Memory B cell (primary cell): ENCODE data around the gene TNS3.
A peak's percentile ranks its signal among the peaks of the same experiment; 100 is the strongest.
"Not testable (repeated sequence)": the region's sequence is repeated elsewhere in the genome, so short reads cannot be mapped to it uniquely, and the experiment has no call there.

Source experiments
- ATAC-seq: fragments of 150-1000 bp; cut with Tn5 transposase; 2 replicates; pipeline ENCODE4 v1.10.0; 2021; ENCODE audit warnings: low read depth, mild to moderate bottlenecking, moderate library complexity
- DNase-seq, 2 donors: peaks; one replicate each; pipeline ENCODE4 v3.0.0; 2022; ENCODE audit warnings: low spot score in 2 of 2
- H3K27ac Mint-ChIP-seq: one replicate; pipeline ENCODE4 v1.8.0; 2022; ENCODE audit warnings: mild to moderate bottlenecking, moderate library complexity, mixed read lengths
- H3K27me3 Mint-ChIP-seq: one replicate; pipeline ENCODE4 v1.8.0; 2022; ENCODE audit warnings: mixed read lengths
- H3K36me3 Mint-ChIP-seq: one replicate; pipeline ENCODE4 v1.8.0; 2022; ENCODE audit warnings: mild to moderate bottlenecking, mixed read lengths
- H3K4me1 Mint-ChIP-seq: one replicate; pipeline ENCODE4 v1.8.0; 2022; ENCODE audit warnings: mixed read lengths
- H3K4me3 Mint-ChIP-seq: one replicate; pipeline ENCODE4 v1.8.0; 2022; ENCODE audit warnings: mild to moderate bottlenecking, moderate library complexity, mixed read lengths
- H3K9me3 Mint-ChIP-seq: one replicate; pipeline ENCODE4 v1.8.0; 2022; ENCODE audit warnings: mixed read lengths

TNS3 gene

GRCh38 chr7:47610506-47611044 is 28.7 kb upstream of the TNS3 start:
- no peak for DNase-seq
- H3K27me3 Mint-ChIP-seq: no peaks in the 10 kb centered on the region

GRCh38 chr7:47609803-47610452 is 28.0 kb upstream of the TNS3 start:
- no peak for ATAC-seq
- H3K36me3 Mint-ChIP-seq: no peaks in the 10 kb centered on the region
- H3K9me3 Mint-ChIP-seq: no peaks in the 10 kb centered on the region
- H3K4me3 Mint-ChIP-seq: no peak overlapping the region
- no peak for DNase-seq
- H3K4me1 Mint-ChIP-seq: no peaks in the 10 kb centered on the region
- H3K27ac Mint-ChIP-seq: no peak overlapping the region
- H3K27me3 Mint-ChIP-seq: no peaks in the 10 kb centered on the region

More at GRCh38 chr7:47610506-47611044, 28.7 kb upstream of the TNS3 start:
- no peaks in the 10 kb centered on the region for H3K36me3 Mint-ChIP-seq
- H3K27ac Mint-ChIP-seq: no peak overlapping the region
- no peaks in the 10 kb centered on the region for H3K4me1 Mint-ChIP-seq
- H3K9me3 Mint-ChIP-seq: no peaks in the 10 kb centered on the region
- no peak overlapping the region for H3K4me3 Mint-ChIP-seq
- no peak for ATAC-seq

- DNase-seq, H3K27me3 Mint-ChIP-seq, H3K27ac Mint-ChIP-seq, ATAC-seq, H3K36me3 Mint-ChIP-seq, H3K4me3 Mint-ChIP-seq, H3K9me3 Mint-ChIP-seq: not testable (repeated sequence)
- H3K4me1 Mint-ChIP-seq: peaks cover 14% of the 10 kb centered on the region
Observed at GRCh38 chr7:47606593-47607046, 24.7 kb upstream of the TNS3 start.

- Mint-ChIP-seq H3K9me3 (no peaks in the 10 kb centered on the region), H3K27me3 (no peaks in the 10 kb centered on the region), H3K4me3 (no peak overlapping the region), H3K36me3 (no peaks in the 10 kb centered on the region), H3K4me1 (peaks cover 20% of the 10 kb centered on the region), H3K27ac (no peak overlapping the region)
- no peak for ATAC-seq
- DNase-seq: no peak
Observed at GRCh38 chr7:47605816-47606575, 24.1 kb upstream of the TNS3 start.

GRCh38 chr7:47604496-47604890 is 22.6 kb upstream of the TNS3 start:
- Mint-ChIP-seq H3K9me3 (peaks cover 2% of the 10 kb centered on the region), H3K4me1 (peaks cover 31% of the 10 kb centered on the region), H3K36me3 (no peaks in the 10 kb centered on the region), H3K27ac (no peak overlapping the region), H3K27me3 (no peaks in the 10 kb centered on the region), H3K4me3 (no peak overlapping the region)
- no peak for DNase-seq
- no peak for ATAC-seq

- not testable (repeated sequence) for H3K36me3 Mint-ChIP-seq, ATAC-seq, H3K9me3 Mint-ChIP-seq, H3K4me3 Mint-ChIP-seq, H3K27ac Mint-ChIP-seq, DNase-seq, H3K27me3 Mint-ChIP-seq
- peaks cover 31% of the 10 kb centered on the region for H3K4me1 Mint-ChIP-seq
Observed at GRCh38 chr7:47603514-47604255, 21.8 kb upstream of the TNS3 start.

- Mint-ChIP-seq H3K27me3 (no peaks in the 10 kb centered on the region), H3K9me3 (peaks cover 8% of the 10 kb centered on the region), H3K4me1 (peaks cover 31% of the 10 kb centered on the region), H3K36me3 (peaks cover 8% of the 10 kb centered on the region), H3K27ac (peak overlapping the region; percentile 70), H3K4me3 (no peak overlapping the region)
- ATAC-seq: no peak
- DNase-seq: no peak
Observed at GRCh38 chr7:47602272-47603004, 20.5 kb upstream of the TNS3 start.

GRCh38 chr7:47601881-47602249 is 20.0 kb upstream of the TNS3 start:
- Mint-ChIP-seq H3K4me3 (no peak overlapping the region), H3K27me3 (no peaks in the 10 kb centered on the region), H3K36me3 (peaks cover 10% of the 10 kb centered on the region), H3K4me1 (peaks cover 31% of the 10 kb centered on the region), H3K9me3 (peaks cover 11% of the 10 kb centered on the region), H3K27ac (peak overlapping the region; percentile 70)
- DNase-seq: no peak
- ATAC-seq: no peak

GRCh38 chr7:47601119-47601880 is 19.4 kb upstream of the TNS3 start:
- Mint-ChIP-seq H3K27ac (peak overlapping the region; percentile 70), H3K9me3 (peaks cover 11% of the 10 kb centered on the region), H3K4me3 (peak overlapping the region; percentile 53), H3K36me3 (peaks cover 10% of the 10 kb centered on the region), H3K27me3 (no peaks in the 10 kb centered on the region), H3K4me1 (peaks cover 31% of the 10 kb centered on the region)
- DNase-seq (no peak), ATAC-seq (peak; percentile 85)

GRCh38 chr7:47600199-47601118 is 18.5 kb upstream of the TNS3 start:
- DNase-seq (no peak), ATAC-seq (peak; percentile 45)
- Mint-ChIP-seq H3K9me3 (peaks cover 12% of the 10 kb centered on the region), H3K4me3 (peak overlapping the region; percentile 53), H3K36me3 (peaks cover 11% of the 10 kb centered on the region), H3K4me1 (peaks cover 31% of the 10 kb centered on the region), H3K27ac (peak overlapping the region; percentile 70), H3K27me3 (no peaks in the 10 kb centered on the region)

- no peak overlapping the region for H3K27ac Mint-ChIP-seq
- H3K36me3 Mint-ChIP-seq: peaks cover 11% of the 10 kb centered on the region
- H3K9me3 Mint-ChIP-seq: peaks cover 12% of the 10 kb centered on the region
- no peak overlapping the region for H3K4me3 Mint-ChIP-seq
- no peaks in the 10 kb centered on the region for H3K27me3 Mint-ChIP-seq
- ATAC-seq (no peak), DNase-seq (no peak)
- H3K4me1 Mint-ChIP-seq: peaks cover 27% of the 10 kb centered on the region
Observed at GRCh38 chr7:47597379-47597778, 15.5 kb upstream of the TNS3 start.

GRCh38 chr7:47596502-47597202 is 14.7 kb upstream of the TNS3 start:
- Mint-ChIP-seq H3K36me3 (peaks cover 11% of the 10 kb centered on the region), H3K4me1 (peaks cover 20% of the 10 kb centered on the region), H3K9me3 (peaks cover 12% of the 10 kb centered on the region), H3K27me3 (no peaks in the 10 kb centered on the region), H3K27ac (no peak overlapping the region), H3K4me3 (no peak overlapping the region)
- no peak for ATAC-seq
- DNase-seq: no peak
